GM18951 (cell line): ENCODE results near the gene ETAA1.

Experiments used
- POLR2A ChIP-seq: IDR thresholded peaks from 4 replicates; pipeline ENCODE4 v1.6.1; 2011; ENCODE audit warnings: mild to moderate bottlenecking; ENCODE audit not compliant: insufficient read length, insufficient read depth; ENCODE audit errors: extremely low read depth
- in situ Hi-C: fragments of 300-500 bp; cut with MboI; formaldehyde crosslinking; loops from one replicate; pipeline ENCODE4 v1.12.0; 2022; ENCODE audit warnings: low sequenced_read_pairs, mixed read lengths, inconsistent platforms; ENCODE audit not compliant: unreplicated experiment

ETAA1 gene

GRCh38 chr2:67400560-67401485 lies 3.7 kb downstream of the ETAA1 start:
- TF ChIP-seq POLR2A: no peak
- in situ Hi-C loops: no loop called here

GRCh38 chr2:67408346-67408745 lies 11.2 kb downstream of the ETAA1 start:
- TF ChIP-seq POLR2A: no peak
- in situ Hi-C loops: no loop called here

GRCh38 chr2:67412424-67412823 lies 15.3 kb downstream of the ETAA1 start:
- in situ Hi-C loops: no loop called here
- no peak for TF ChIP-seq POLR2A

- in situ Hi-C loops: no loop called here
- no peak for TF ChIP-seq POLR2A
These were observed 17.7 kb downstream of the ETAA1 start for GRCh38 chr2:67414867-67415266.

GRCh38 chr2:67416136-67416535 lies 19.0 kb downstream of the ETAA1 start:
- no peak for TF ChIP-seq POLR2A
- in situ Hi-C loops: no loop called here

- TF ChIP-seq POLR2A: no peak
- in situ Hi-C loops: no loop called here
These were observed 26.4 kb downstream of the ETAA1 start for GRCh38 chr2:67423489-67423888.

GRCh38 chr2:67436221-67436620 lies 39.1 kb downstream of the ETAA1 start:
- in situ Hi-C loops: no loop called here
- TF ChIP-seq POLR2A: no peak

GRCh38 chr2:67437114-67437513 lies 40.0 kb downstream of the ETAA1 start:
- TF ChIP-seq POLR2A: no peak
- in situ Hi-C loops: no loop called here

GRCh38 chr2:67438337-67438736 lies 41.2 kb downstream of the ETAA1 start:
- TF ChIP-seq POLR2A: no peak

GRCh38 chr2:67445652-67446268 lies 48.6 kb downstream of the ETAA1 start:
- in situ Hi-C loops: no loop called here
- no peak for TF ChIP-seq POLR2A

More at GRCh38 chr2:67438337-67438736, 41.2 kb downstream of the ETAA1 start:
- in situ Hi-C loops: no loop called here

- TF ChIP-seq POLR2A: no peak
- in situ Hi-C loops: no loop called here
These were observed 49.4 kb downstream of the ETAA1 start for GRCh38 chr2:67446491-67446911.

- no peak for TF ChIP-seq POLR2A
- in situ Hi-C loops: no loop called here
These were observed 51.5 kb downstream of the ETAA1 start for GRCh38 chr2:67448648-67449047.

- in situ Hi-C loops: no loop called here
- TF ChIP-seq POLR2A: no peak
These were observed 54.1 kb downstream of the ETAA1 start for GRCh38 chr2:67451086-67451832.

GRCh38 chr2:67453310-67453709 lies 56.2 kb downstream of the ETAA1 start:
- TF ChIP-seq POLR2A: no peak
- in situ Hi-C loops: no loop called here
